ENCODE results near the gene FBXO15. TPM values are rescaled to one million over a fixed set of nuclear protein-coding genes. Genes with fewer than 3 reads are reported as not detected.

Gene FBXO15
- total RNA-seq, 1 experiment from 2014 or later, result 0.39 TPM

DNA sequence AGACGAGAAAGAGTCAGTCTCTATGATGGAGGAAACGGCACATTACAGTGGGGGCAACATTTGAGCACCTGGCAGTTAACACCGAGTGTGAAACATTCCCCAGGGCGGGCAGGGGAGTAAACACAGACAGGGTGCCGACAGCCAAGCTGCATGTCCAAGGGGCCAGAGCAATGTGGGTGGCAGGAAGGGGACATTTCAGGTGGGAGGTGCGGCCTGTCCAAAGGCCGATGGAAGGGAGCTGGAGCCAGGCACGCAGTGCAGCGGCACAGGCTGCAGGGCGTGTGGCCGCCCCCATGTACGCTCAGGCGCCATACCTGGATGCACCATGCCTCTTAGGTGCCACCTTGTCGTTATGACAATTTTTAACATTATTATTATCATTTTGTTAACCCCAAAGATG, 43.9 kb upstream of the FBXO15 start:
- Histone ChIP-seq H2BK120ac (ENCODE audit: low read depth, low read length, poor library complexity, severe bottlenecking) (no peak overlapping the region), H2BK15ac (ENCODE audit: low read depth, low read length) (no peak overlapping the region), H2BK5ac (ENCODE audit: insufficient read length, low read length) (no peak overlapping the region), H2AFZ (ENCODE audit: low read length) (no peak overlapping the region), H3K4ac (ENCODE audit: low read depth, low read length) (no peak overlapping the region), H3K79me1 (ENCODE audit: insufficient read depth, low read depth, low read length, poor library complexity, severe bottlenecking) (no peaks in the 10 kb centered on the region), H3K9ac (ENCODE audit: extremely low read depth, insufficient read length, low read length) (no peak overlapping the region), H3K4me2 (ENCODE audit: insufficient read depth, insufficient read length, low read length) (no peak overlapping the region), H3K27ac (ENCODE audit: insufficient read length, low read depth, low read length) (no peak overlapping the region), H4K20me1 (ENCODE audit: control insufficient read depth, insufficient read depth, insufficient read length) (no peaks in the 10 kb centered on the region), H4K8ac (replicated peaks; ENCODE audit: insufficient read length, low read depth, low read length) (no peak overlapping the region), H3K27me3 (ENCODE audit: insufficient read depth, low read length) (no peaks in the 10 kb centered on the region), H2BK20ac (ENCODE audit: low read depth, low read length, poor library complexity, severe bottlenecking) (no peak overlapping the region), H3K23me2 (ENCODE audit: insufficient read length, low read depth, low read length, poor library complexity, severe bottlenecking) (no peaks in the 10 kb centered on the region), H4K91ac (ENCODE audit: insufficient read length, low read depth, low read length) (no peak overlapping the region), H2AK5ac (ENCODE audit: insufficient read length, low read length) (no peak overlapping the region), H3K4me1 (ENCODE audit: insufficient read depth, low read length) (no peaks in the 10 kb centered on the region), H3K56ac (ENCODE audit: insufficient read length, low read depth, low read length) (no peak overlapping the region), H3K79me2 (ENCODE audit: insufficient read depth, low read length) (no peaks in the 10 kb centered on the region), H2BK12ac (ENCODE audit: insufficient read length, low read depth, low read length) (no peak overlapping the region), H4K5ac (ENCODE audit: insufficient read length, low read depth, low read length) (no peak overlapping the region), H3T11ph (ENCODE audit: low read length) (no peak overlapping the region), H3K14ac (ENCODE audit: insufficient read depth, low read length) (no peak overlapping the region), H3K9me3 (ENCODE audit: control insufficient read depth, low read depth, low read length) (no peaks in the 10 kb centered on the region), H3K23ac (ENCODE audit: insufficient read length, low read depth, low read length) (no peak overlapping the region), H3K18ac (ENCODE audit: insufficient read length, low read depth, low read length) (no peak overlapping the region)
- TF ChIP-seq, protein P1, sequence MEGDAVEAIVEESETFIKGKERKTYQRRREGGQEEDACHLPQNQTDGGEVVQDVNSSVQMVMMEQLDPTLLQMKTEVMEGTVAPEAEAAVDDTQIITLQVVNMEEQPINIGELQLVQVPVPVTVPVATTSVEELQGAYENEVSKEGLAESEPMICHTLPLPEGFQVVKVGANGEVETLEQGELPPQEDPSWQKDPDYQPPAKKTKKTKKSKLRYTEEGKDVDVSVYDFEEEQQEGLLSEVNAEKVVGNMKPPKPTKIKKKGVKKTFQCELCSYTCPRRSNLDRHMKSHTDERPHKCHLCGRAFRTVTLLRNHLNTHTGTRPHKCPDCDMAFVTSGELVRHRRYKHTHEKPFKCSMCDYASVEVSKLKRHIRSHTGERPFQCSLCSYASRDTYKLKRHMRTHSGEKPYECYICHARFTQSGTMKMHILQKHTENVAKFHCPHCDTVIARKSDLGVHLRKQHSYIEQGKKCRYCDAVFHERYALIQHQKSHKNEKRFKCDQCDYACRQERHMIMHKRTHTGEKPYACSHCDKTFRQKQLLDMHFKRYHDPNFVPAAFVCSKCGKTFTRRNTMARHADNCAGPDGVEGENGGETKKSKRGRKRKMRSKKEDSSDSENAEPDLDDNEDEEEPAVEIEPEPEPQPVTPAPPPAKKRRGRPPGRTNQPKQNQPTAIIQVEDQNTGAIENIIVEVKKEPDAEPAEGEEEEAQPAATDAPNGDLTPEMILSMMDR (conservative IDR thresholded peaks at IDR 0.05), result no peak
- Mint-ChIP-seq H3K36me3 (ENCODE audit: insufficient read depth in 1 of 3, low read depth in 3 of 3) (no peaks in the 10 kb centered on the region), H3K4me1 (peaks cover 6 to 11% of the 10 kb centered on the region in 2 experiments; a peak in 3 of 4 replicates), H3K4me3 (no peak overlapping the region), H3K9me3 (no peaks in the 10 kb centered on the region), H3K27me3 (ENCODE audit: low read depth) (peaks cover 3% of the 10 kb centered on the region), H3K27ac (no peak overlapping the region)
- no peak for DNase-seq
- no CpG with 5 or more reads among the region's 14 CpGs for WGBS (ENCODE audit: extremely low coverage, insufficient read length, low lambda C conversion rate)

Data from H9 (cell line).